Tracheal epithelial cell (primary cell): Measurements from ENCODE around the gene TMPRSS7. TPM values are rescaled to one million over a fixed set of nuclear protein-coding genes. Genes with fewer than 3 reads are reported as not detected.

Source experiments
- total RNA-seq: library from RNA; depleted of rRNA; stranded (reverse); fragments of >200 nt; gene quantifications from 2 replicates; pipeline ENCODE4 v1.2.1, GENCODE V29; 2014

TMPRSS7 gene
- total RNA-seq: under 0.01 TPM in 1 of 2 replicates, not detected in the other

DNA sequence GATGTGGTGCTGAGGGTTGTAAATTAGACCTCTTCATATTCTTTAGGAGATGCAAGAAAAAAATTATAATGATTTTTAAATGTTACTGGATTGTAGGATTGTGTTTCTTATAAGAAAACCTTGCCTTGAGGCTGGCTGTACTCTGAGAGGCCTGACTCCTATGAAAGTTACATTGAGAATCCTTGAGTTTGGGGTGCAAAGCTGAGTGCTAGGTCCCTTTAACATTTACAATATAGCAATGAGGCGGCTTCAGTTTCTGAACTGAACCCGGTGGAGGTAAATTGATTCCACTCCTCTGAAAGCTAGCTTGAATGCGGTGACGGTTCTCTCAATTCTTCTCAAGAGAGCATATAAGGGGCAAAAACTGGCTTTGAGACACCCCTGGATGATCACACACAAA lies at the start of gene TMPRSS7:
TSS of gene TMPRSS7 (plus strand) at position 301 of the 400 bp plus-strand sequence. CDS start 110 bp downstream, outside the sequence.

DNA sequence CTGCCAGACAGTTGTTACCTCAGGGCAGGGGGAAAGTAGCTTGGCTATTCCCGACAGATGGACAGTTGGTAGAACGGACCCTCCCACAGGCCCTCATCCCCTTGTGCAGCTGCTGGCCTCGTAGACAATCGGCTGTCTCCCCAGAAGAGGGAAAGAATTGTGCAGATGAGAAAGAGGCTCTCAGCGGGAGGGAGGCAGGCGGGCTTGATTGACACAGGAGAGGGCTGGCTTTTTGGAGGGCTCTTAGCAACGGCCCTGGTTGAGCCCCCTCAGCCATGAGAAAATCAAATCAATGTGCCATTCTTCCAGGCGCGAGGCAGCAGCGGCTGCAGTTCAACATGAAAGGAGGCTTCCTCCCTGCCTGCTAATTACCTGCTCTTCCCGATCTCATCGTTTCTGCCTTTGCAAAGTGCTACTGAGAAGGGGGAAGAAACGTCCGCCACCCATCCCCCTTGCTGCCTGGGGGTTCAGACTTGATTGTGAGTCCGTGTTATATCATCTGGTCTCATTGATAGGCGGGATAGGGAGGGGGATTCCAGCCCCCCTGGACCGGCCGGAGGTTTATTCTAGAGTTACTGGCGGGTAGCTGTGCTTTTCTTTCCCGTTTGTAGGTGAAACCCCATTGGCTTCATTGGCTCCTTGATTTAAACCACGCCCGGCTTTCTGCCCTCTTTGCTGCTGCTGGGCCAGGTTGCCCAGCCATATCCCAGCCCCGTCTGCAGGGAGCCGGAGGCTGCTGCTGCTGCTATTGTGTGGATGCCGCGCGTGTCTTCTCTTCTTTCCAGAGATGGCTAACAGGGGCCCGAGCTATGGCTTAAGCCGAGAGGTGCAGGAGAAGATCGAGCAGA lies 35.7 kb upstream of the TMPRSS7 start, which contains the start of gene TAGLN3:
TSS of gene TAGLN3 (plus strand) at position 287 of the 848 bp plus-strand sequence. CDS start at position 788, 501 bp downstream.

GRCh38 chr3:112086076-112086854 lies 51.7 kb downstream of the TMPRSS7 start, which contains the start of gene C3orf52:
Gene C3orf52, plus strand, starts transcription at chr3:112086389. Its CDS starts 19 bp downstream, at chr3:112086408.

Other genes with a start within 250 kb of the TMPRSS7 start
- 43.7 and 93.7 TPM in 2 replicates for gene PHLDB2, start 175.5 kb upstream of the TMPRSS7 start, total RNA-seq
- 16.4 and 21.7 TPM in 2 replicates for gene ABHD10, start 55.7 kb upstream of the TMPRSS7 start, total RNA-seq
- gene TAGLN3, start 35.8 kb upstream of the TMPRSS7 start, total RNA-seq: 1.1 and 3.6 TPM in 2 replicates
- 33.0 and 40.0 TPM in 2 replicates for gene C3orf52, start 51.7 kb downstream of the TMPRSS7 start, total RNA-seq
- gene GCSAM, start 98.5 kb downstream of the TMPRSS7 start, total RNA-seq: 0.48 and 0.85 TPM in 2 replicates